ENCODE results near the gene NNMT. TPM values are rescaled to one million over a fixed set of nuclear protein-coding genes. Genes with fewer than 3 reads are reported as not detected.

The NNMT gene
- polyA plus RNA-seq, 1 of the 3 experiments (the other 2 are of a cell fraction) = 84.6 TPM

GRCh38 chr11:114285599-114285998 is 10.6 kb upstream of the NNMT start (continued):
- TF ChIP-seq, protein P1, sequence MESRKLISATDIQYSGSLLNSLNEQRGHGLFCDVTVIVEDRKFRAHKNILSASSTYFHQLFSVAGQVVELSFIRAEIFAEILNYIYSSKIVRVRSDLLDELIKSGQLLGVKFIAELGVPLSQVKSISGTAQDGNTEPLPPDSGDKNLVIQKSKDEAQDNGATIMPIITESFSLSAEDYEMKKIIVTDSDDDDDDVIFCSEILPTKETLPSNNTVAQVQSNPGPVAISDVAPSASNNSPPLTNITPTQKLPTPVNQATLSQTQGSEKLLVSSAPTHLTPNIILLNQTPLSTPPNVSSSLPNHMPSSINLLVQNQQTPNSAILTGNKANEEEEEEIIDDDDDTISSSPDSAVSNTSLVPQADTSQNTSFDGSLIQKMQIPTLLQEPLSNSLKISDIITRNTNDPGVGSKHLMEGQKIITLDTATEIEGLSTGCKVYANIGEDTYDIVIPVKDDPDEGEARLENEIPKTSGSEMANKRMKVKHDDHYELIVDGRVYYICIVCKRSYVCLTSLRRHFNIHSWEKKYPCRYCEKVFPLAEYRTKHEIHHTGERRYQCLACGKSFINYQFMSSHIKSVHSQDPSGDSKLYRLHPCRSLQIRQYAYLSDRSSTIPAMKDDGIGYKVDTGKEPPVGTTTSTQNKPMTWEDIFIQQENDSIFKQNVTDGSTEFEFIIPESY (IDR thresholded peaks at IDR 0.05; ENCODE audit: borderline replicate concordance, low read depth) = no peak
- TF ChIP-seq YY1 (IDR thresholded peaks at IDR 0.05; ENCODE audit: low read depth) (no peak), EZH2phosphoT487 (IDR thresholded peaks at IDR 0.05; ENCODE audit: borderline replicate concordance, low read depth) (no peak), MXI1 (IDR thresholded peaks at IDR 0.05; ENCODE audit: low read depth, low read length) (no peak), SMC3 (IDR thresholded peaks at IDR 0.05; ENCODE audit: low read depth, low read length) (no peak)

DNA sequence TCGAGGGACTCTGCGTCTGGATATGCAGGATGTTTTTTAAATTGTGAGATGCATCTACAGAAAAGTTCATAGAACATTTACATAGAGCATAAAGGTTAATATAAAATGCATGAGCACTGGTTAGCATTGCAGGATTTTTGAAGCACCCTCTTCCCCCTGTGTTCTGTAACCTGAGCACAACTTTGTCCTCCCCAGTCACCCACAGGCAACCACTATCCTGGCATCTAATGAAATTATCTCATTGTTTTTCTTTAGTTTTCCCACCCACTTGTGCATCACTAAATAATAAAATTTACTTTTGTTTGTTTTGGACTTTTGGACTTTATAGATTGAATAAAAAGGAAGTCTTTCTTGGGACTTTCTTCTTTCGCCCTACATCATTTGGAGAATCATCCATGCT is 10.0 kb upstream of the NNMT start:
- WGBS (ENCODE audit: low lambda C conversion rate) = 91% methylated on average over 3 of the region's 3 CpGs
- no peak for TF ChIP-seq RAD21 (IDR thresholded peaks at IDR 0.05; ENCODE audit: low read length)
- no peak for TF ChIP-seq NRF1 (IDR thresholded peaks at IDR 0.05; ENCODE audit: low read depth, low read length)
- TF ChIP-seq GABPA (IDR thresholded peaks at IDR 0.05; ENCODE audit: low read depth) = no peak

GRCh38 chr11:114287154-114287553 is 9.0 kb upstream of the NNMT start:
- DNase-seq = no peak
- no peak overlapping the region for H3K4me2 ChIP-seq
- H3K9ac ChIP-seq = no peak overlapping the region
- WGBS (ENCODE audit: low lambda C conversion rate) = 76% methylated on average over 2 of the region's 2 CpGs
- H3K27me3 ChIP-seq (ENCODE audit: insufficient read depth) = no peaks in the 10 kb centered on the region
- H3K4me3 ChIP-seq (ENCODE audit: low read depth in 2 of 2, low read length in 1 of 2) = no peak overlapping the region
- no peaks in the 10 kb centered on the region for H3K36me3 ChIP-seq (replicated peaks in 1 of 2; ENCODE audit: control insufficient read depth in 1 of 2, insufficient read depth in 2 of 2, low read length in 1 of 2)
- no peaks in the 10 kb centered on the region for H4K20me1 ChIP-seq (ENCODE audit: insufficient read depth)
- TF ChIP-seq SIN3A (IDR thresholded peaks at IDR 0.05; ENCODE audit: borderline replicate concordance, low read depth, low read length) (no peak), MAX (IDR thresholded peaks at IDR 0.05; ENCODE audit: low read depth) (no peak), FOSL2 (IDR thresholded peaks at IDR 0.05; ENCODE audit: borderline replicate concordance, low read depth) (no peak), SMC3 (IDR thresholded peaks at IDR 0.05; ENCODE audit: low read depth, low read length) (no peak), ELF1 (IDR thresholded peaks at IDR 0.05) (no peak)
- TF ChIP-seq, protein P2, sequence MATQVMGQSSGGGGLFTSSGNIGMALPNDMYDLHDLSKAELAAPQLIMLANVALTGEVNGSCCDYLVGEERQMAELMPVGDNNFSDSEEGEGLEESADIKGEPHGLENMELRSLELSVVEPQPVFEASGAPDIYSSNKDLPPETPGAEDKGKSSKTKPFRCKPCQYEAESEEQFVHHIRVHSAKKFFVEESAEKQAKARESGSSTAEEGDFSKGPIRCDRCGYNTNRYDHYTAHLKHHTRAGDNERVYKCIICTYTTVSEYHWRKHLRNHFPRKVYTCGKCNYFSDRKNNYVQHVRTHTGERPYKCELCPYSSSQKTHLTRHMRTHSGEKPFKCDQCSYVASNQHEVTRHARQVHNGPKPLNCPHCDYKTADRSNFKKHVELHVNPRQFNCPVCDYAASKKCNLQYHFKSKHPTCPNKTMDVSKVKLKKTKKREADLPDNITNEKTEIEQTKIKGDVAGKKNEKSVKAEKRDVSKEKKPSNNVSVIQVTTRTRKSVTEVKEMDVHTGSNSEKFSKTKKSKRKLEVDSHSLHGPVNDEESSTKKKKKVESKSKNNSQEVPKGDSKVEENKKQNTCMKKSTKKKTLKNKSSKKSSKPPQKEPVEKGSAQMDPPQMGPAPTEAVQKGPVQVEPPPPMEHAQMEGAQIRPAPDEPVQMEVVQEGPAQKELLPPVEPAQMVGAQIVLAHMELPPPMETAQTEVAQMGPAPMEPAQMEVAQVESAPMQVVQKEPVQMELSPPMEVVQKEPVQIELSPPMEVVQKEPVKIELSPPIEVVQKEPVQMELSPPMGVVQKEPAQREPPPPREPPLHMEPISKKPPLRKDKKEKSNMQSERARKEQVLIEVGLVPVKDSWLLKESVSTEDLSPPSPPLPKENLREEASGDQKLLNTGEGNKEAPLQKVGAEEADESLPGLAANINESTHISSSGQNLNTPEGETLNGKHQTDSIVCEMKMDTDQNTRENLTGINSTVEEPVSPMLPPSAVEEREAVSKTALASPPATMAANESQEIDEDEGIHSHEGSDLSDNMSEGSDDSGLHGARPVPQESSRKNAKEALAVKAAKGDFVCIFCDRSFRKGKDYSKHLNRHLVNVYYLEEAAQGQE (IDR thresholded peaks at IDR 0.05; ENCODE audit: low read depth, low read length) = no peak
- H2AFZ ChIP-seq (ENCODE audit: low read depth) = no peak overlapping the region
- H3K9me2 ChIP-seq = no peaks in the 10 kb centered on the region
- CTCF ChIA-PET = interaction anchor here (3.5 kb wide), 1 partner anchor 25 kb away, joined by 15 read pairs; no protein-coding TSS in a partner anchor
- no peaks in the 10 kb centered on the region for H3K9me3 ChIP-seq
- POLR2A ChIA-PET = no interaction called here
- H3K4me1 ChIP-seq (ENCODE audit: control insufficient read depth in 1 of 2, insufficient read depth in 2 of 2, low read depth in 1 of 2, low read length in 1 of 2) = peaks cover 5 to 12% of the 10 kb centered on the region in 2 experiments; a peak in 3 of 4 replicates
- no peaks in the 10 kb centered on the region for H3K79me2 ChIP-seq (ENCODE audit: insufficient read depth)
- H3F3A ChIP-seq (replicated peaks; ENCODE audit: insufficient read depth) = peaks cover 9% of the 10 kb centered on the region
- no peak overlapping the region for H3K27ac ChIP-seq (ENCODE audit: low read depth in 2 of 2, low read length in 1 of 2)

More for the DNA sequence above, 10.0 kb upstream of the NNMT start:
- no peaks in the 10 kb centered on the region for H3K27me3 ChIP-seq (ENCODE audit: insufficient read depth)
- H3K27ac ChIP-seq (ENCODE audit: low read depth in 2 of 2, low read length in 1 of 2) = no peak overlapping the region
- no peaks in the 10 kb centered on the region for H3K79me2 ChIP-seq (ENCODE audit: insufficient read depth)
- no peaks in the 10 kb centered on the region for H4K20me1 ChIP-seq (ENCODE audit: insufficient read depth)
- no peaks in the 10 kb centered on the region for H3K36me3 ChIP-seq (replicated peaks in 1 of 2; ENCODE audit: control insufficient read depth in 1 of 2, insufficient read depth in 2 of 2, low read length in 1 of 2)
- peaks cover 5 to 9% of the 10 kb centered on the region in 2 experiments; a peak in 3 of 4 replicates for H3K4me1 ChIP-seq (ENCODE audit: control insufficient read depth in 1 of 2, insufficient read depth in 2 of 2, low read depth in 1 of 2, low read length in 1 of 2)
- ChIA-PET CTCF (no interaction called here), POLR2A (no interaction called here)
- no peak overlapping the region for H3K9ac ChIP-seq
- H3K9me2 ChIP-seq = no peaks in the 10 kb centered on the region
- no peak overlapping the region for H3K4me3 ChIP-seq (ENCODE audit: low read depth in 2 of 2, low read length in 1 of 2)
- no peak overlapping the region for H2AFZ ChIP-seq (ENCODE audit: low read depth)
- H3F3A ChIP-seq (replicated peaks; ENCODE audit: insufficient read depth) = peaks cover 9% of the 10 kb centered on the region
- DNase-seq = no peak
- H3K9me3 ChIP-seq = no peaks in the 10 kb centered on the region
- no peak overlapping the region for H3K4me2 ChIP-seq
